Kidney tubule cell (primary cell): Measurements from ENCODE around the gene MALAT1.

ENCODE experiments used
- DNase-seq: peaks from one replicate; pipeline ENCODE4 v3.0.0-alpha.2; 2018; ENCODE audit warnings: low spot score

Gene MALAT1

GRCh38 chr11:65538915-65539743, 40.3 kb downstream of the MALAT1 start:
- no peak for DNase-seq

DNA sequence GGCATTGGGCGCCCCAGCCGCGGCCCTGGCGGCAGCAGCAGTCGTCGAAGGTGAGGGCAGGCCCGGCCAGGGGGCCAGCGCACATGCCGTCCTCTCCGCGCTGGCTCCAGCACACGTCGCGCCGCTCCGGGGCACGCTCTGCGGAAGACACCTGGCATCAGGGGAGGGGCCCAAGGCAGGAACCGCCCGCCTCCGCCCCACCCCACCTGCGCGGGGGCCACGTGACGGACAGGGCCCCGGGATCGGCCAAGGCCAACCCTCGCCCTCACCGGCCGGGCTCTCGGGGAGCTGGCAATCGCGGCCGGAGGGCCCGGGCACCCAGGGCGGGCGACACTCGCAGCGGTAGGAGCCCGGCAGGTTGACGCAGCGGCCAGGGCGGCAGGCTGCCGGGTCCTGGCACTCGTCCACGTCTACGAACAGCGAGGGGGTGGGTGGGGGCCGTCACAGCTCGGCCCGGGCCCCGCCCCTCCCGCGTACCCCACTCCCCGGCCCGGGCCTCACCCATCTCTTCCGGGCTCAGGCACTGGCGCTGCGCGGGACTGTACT, 41.0 kb downstream of the MALAT1 start:
- peak; percentile 64 for DNase-seq

GRCh38 chr11:65540290-65541092, 41.6 kb downstream of the MALAT1 start:
- DNase-seq: peak; percentile 89

- no peak for DNase-seq
Measured at GRCh38 chr11:65541093-65541982, 42.5 kb downstream of the MALAT1 start.

DNA sequence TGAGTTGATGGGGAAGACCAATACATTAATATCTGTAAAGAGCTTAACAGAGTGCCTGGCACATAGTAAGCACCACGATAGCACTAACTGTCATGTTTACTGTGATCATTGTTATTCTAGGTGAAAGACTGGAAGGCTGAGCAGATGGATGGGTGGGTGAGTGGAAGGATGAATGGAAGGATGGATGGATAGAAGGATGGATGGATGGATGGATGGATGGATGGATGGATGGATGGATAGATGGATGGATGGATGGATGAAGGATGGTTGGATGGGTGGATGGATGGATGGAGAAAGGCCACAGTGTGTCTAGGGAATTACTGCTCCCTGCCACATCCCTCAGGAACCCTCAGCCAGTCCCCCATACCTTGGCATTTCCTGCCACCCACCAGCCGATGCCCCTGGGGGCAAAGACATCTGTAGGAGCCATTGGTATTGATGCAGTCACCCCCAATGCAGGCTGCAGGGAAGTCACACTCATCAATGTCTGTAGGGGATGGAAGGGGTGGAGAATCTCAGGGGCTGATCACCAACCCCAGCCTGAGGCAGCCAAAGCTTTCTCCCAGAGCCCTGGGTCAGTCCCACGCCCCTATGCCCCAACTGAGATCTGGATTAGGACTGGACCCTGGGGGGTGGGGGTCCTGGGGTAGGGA, 44.0 kb downstream of the MALAT1 start:
- no peak for DNase-seq

- DNase-seq: no peak
Measured at GRCh38 chr11:65545853-65546216, 47.0 kb downstream of the MALAT1 start.

GRCh38 chr11:65546217-65546958, 47.5 kb downstream of the MALAT1 start:
- peak; percentile 86 for DNase-seq

DNA sequence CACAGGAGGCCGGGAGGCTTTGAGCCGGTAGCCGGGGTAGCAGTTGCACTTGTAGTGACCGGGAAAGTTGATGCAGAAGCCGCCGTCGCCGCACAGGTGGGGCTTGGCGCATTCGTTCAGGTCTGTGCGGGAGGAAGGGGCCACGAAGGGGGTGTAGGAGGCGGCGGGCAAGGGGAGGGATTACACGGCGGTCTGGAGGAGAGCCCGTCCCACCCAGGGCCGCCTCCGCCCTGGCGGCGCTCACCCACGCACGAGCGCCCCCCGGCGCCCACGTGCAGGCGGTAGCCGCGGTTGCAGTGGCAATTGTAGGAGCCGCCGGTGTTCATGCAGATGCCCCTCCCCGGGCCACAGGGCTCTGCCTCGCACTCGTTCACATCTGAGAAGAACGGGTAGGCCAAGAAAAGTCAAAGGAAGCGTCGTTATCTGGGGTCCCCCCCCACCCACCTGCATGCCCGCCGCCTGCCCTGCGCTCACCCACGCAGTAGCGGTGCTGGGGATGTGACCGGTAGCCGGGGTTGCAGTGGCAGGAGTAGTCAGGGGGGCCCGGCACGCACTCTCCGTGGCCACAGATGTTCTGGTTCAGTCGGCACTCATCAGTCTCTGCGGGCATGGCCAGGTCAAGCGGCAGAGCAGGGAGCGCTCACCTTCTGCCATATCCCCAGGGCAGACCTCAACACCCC, 48.7 kb downstream of the MALAT1 start:
- no peak for DNase-seq

GRCh38 chr11:65548395-65548794, 49.5 kb downstream of the MALAT1 start:
- DNase-seq: no peak

- peak; percentile 73 for DNase-seq
Measured at GRCh38 chr11:65549096-65549495, 50.3 kb downstream of the MALAT1 start.

DNA sequence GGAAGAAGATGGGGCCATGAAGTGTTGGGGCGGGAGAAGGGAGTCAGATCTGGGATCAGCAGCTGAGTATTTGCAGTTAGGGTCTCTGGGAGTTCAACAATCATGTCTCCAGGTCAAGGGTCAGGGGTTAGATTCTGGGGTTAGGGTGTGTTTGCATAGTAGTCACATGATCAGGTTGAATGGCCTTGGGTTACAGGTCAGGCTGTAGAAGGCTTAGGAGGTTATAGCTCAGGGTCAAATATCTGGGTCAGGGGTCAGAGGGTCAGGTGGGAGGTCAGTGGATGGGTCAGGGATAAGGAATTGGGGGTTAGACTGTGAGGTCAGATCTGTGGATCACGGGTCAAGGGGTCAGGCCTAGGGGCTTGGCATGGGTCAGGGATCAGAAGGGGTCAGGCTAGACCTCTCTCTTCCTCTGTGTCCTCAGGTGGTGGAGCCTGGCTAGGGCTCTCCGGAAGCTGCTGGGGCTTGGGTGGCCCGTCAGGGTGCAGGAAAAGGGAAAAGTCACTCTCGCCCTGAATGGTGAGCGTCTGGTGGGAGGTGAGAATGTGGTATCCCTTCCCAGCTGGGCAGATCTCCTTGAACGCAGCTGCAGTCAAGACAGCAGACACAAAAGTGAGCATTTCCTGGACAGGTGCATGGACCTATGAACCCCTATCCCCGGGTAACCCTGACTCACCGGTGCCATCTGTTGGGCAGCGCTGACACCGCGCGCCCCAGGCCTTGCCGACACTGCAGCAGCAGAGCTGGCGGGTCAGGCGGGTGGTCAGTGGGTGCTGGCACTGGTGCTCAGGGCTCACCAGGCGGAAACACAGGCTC, 52.9 kb downstream of the MALAT1 start:
- DNase-seq: peak; percentile 69

DNA sequence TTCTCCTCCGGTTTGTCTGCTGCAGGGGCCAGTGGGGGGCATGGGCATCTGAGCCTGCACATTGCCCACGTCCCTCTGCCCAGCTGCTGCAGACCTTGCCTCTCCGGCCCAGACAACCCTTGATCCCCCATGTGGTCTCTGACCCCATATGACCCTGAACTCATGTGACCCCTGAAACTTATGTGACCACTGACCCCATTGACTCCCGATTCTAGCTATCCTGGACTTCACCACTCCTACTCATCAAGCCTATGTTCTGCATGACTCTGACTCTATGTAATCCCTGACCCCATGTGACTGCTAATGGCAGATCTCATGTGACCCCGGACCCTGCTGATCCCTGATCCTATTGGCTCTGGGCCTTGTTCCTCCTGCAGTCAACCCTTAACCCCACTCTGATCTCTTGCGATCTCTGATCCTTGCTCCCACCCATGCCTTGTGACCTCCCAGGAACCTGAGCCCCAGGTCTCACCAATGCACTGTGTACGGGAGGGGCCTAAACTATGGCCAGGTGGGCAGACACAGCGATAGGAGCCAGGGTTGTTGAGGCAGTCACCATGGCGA, 53.6 kb downstream of the MALAT1 start:
- no peak for DNase-seq

DNA sequence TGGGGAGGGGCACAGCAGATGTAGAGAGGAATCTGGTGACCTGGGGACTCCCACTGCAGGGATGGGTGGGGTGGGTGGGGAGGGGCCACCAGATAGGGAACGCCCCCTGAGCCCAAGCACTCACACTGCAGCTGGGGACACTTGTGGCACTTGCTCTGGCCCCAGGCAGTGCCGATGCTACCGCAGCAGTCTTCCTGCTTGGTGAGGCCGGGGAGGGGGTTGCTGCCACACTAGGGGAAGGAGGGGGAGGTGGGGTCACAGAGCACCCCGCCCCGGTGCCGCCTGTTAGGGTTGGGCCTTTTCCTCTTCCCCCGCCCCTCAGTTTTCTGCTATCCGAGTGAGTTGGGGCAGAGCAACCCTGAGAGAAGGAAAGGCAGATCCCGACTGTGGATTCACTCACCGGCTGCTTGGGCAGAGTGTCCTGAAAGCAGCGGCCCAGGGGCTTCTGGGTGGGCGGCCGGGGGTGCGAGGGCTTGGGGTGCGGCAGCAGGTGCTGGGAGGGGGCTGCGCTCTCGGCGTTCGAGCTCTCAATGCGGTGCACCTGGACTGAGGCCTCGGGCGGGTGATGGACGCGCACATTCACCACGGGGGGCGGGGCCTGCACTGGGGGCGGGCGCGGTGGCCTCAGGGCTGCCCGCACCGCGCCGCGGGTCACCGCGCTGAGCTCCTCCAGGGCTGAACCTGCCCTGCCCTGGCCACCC, 54.6 kb downstream of the MALAT1 start:
- no peak for DNase-seq

- DNase-seq: no peak
Measured at GRCh38 chr11:65554057-65554818, 55.4 kb downstream of the MALAT1 start.

- no peak for DNase-seq
Measured at GRCh38 chr11:65554842-65555430, 56.1 kb downstream of the MALAT1 start.

DNA sequence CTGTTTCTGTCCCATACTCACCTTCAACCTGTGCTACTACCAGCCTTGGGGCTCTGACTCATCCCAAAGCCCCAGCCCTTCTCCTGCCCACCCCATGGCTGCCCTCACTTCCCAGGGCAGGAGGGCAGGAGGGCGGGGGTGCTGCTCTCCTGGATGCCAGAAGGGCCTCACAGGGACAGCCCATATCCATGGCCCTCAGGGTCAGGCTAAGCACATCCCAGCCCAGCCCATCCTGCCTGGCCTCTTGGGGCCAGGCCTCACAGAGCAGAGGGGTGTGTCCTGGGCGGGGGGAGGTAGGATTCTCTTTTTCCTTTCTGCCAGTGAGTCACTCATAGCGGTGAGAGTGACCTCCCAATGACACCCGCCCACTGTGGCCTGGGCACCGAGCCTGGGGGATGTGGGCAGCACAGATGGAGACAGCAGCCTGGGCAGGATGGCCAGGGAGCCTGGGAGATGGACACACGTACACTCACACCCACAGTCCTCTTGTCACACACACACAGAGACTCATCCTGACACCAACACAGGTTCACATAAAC, 56.9 kb downstream of the MALAT1 start:
- peak; percentile 94 for DNase-seq
